AG10803 (cell line): ENCODE measurements around the gene NPSR1.

ENCODE experiments used
- DNase-seq: peaks from one replicate; pipeline ENCODE4 v3.0.0; 2010; ENCODE audit warnings: low read depth
- H3K4me3 ChIP-seq: 2 replicates; pipeline ENCODE4 v1.5.1; 2011; ENCODE audit warnings: mild to moderate bottlenecking, low read length, control low read depth
- CTCF ChIP-seq: conservative IDR thresholded peaks from 2 replicates; pipeline ENCODE4 v1.5.1; 2011; ENCODE audit warnings: mild to moderate bottlenecking, low read length, control low read depth, inconsistent platforms

NPSR1 gene

GRCh38 chr7:34748728-34749089 is 90.7 kb downstream of the NPSR1 start:
- no peak for DNase-seq
- TF ChIP-seq CTCF: no peak
- no peak overlapping the region for H3K4me3 ChIP-seq

- no peak for TF ChIP-seq CTCF
These were observed 91.4 kb downstream of the NPSR1 start for GRCh38 chr7:34749446-34749845.

GRCh38 chr7:34750209-34750608 is 92.2 kb downstream of the NPSR1 start:
- no peak for DNase-seq
- no peak for TF ChIP-seq CTCF
- no peak overlapping the region for H3K4me3 ChIP-seq

More at GRCh38 chr7:34749446-34749845, 91.4 kb downstream of the NPSR1 start:
- no peak overlapping the region for H3K4me3 ChIP-seq
- no peak for DNase-seq

GRCh38 chr7:34750636-34751035 is 92.6 kb downstream of the NPSR1 start:
- no peak for DNase-seq
- TF ChIP-seq CTCF: no peak
- no peak overlapping the region for H3K4me3 ChIP-seq

GRCh38 chr7:34751725-34752643 is 94.0 kb downstream of the NPSR1 start:
- no peak for TF ChIP-seq CTCF
- DNase-seq: no peak
- H3K4me3 ChIP-seq: no peak overlapping the region

GRCh38 chr7:34752929-34753328 is 94.9 kb downstream of the NPSR1 start:
- DNase-seq: no peak
- no peak for TF ChIP-seq CTCF
- no peak overlapping the region for H3K4me3 ChIP-seq

- no peak for TF ChIP-seq CTCF
- H3K4me3 ChIP-seq: no peak overlapping the region
- DNase-seq: no peak
These were observed 97.0 kb downstream of the NPSR1 start for GRCh38 chr7:34755008-34755407.
